Right atrium auricular region (tissue), 2 donors: Measurements from ENCODE around the gene ZBTB40. TPM values are rescaled to one million over a fixed set of nuclear protein-coding genes. Genes with fewer than 3 reads are reported as not detected.

Experiments
- DNase-seq: peaks from one replicate; pipeline ENCODE4 v3.0.0-alpha.2; 2019; ENCODE audit warnings: low spot score
- H3K27ac ChIP-seq, 2 donors: fragments of 200-600 bp; sonication (generic); 1 replicate in 1 of 2; 2 replicates in 1 of 2; pipeline ENCODE4 v1.5.1; 2016 to 2019
- H3K27me3 ChIP-seq, 2 donors: fragments of 200-600 bp; sonication (generic); one replicate each; pipeline versions ENCODE4 v1.5.1 to v1.6.0; 2017 to 2019
- H3K36me3 ChIP-seq: fragments of 200-600 bp; sonication (generic); one replicate; pipeline ENCODE4 v1.5.1; 2016
- H3K4me1 ChIP-seq, 2 donors: fragments of 200-600 bp; sonication (generic); one replicate each; pipeline versions ENCODE4 v1.5.1 to v1.6.0; 2017 to 2019
- H3K4me3 ChIP-seq, 2 donors: fragments of 200-600 bp; sonication (generic); 1 replicate in 1 of 2; 2 replicates in 1 of 2; pipeline ENCODE4 v1.5.1; 2017 to 2019; ENCODE audit warnings: mild to moderate bottlenecking in 1 of 2, moderate library complexity in 1 of 2
- H3K9me3 ChIP-seq, 2 donors: fragments of 200-600 bp; sonication (generic); one replicate each; pipeline ENCODE4 v1.5.1; 2019
- CTCF ChIP-seq, 2 donors: fragments of 200-600 bp; sonication (generic); IDR thresholded peaks; one replicate each; pipeline ENCODE4 v1.5.1; 2019; ENCODE audit warnings: antibody characterized with exemption in 2 of 2
- total RNA-seq, 2 donors: library from RNA; depleted of rRNA; stranded (reverse); fragments of >200 nt; gene quantifications; one replicate each; pipeline ENCODE4 v1.1.0, GENCODE V29; 2016

The ZBTB40 gene
- total RNA-seq, 2 donors from 2014 or later = 10.4 to 12.5 TPM

DNA sequence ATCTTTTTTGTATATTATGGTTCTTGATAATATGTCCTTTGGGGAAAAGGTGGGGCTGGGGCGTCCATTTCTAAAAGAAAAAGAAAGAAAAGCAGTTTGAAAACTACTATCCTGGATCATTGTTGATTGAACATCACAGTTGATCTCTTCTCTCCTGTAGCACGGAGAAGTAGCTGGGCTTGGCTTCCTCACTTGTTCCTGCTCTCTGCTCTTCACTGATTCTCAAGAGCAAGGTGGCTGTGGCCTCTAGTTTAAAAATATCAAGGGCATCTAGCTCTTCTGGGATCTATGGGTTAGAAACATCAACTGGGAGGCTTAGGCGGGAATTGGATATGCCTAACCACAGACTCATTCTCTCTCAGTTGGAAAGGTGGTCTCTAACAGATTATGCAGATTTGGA is 73.6 kb downstream of the ZBTB40 start:
- Histone ChIP-seq H3K4me3 (no peak overlapping the region), H3K27me3 (no peaks in the 10 kb centered on the region), H3K9me3 (no peaks in the 10 kb centered on the region), H3K36me3 (peaks cover 68% of the 10 kb centered on the region), H3K27ac (no peak overlapping the region), H3K4me1 (peaks cover 0 to 6% of the 10 kb centered on the region in 2 donors)
- TF ChIP-seq CTCF (IDR thresholded peaks at IDR 0.05) = no peak
- DNase-seq = no peak

DNA sequence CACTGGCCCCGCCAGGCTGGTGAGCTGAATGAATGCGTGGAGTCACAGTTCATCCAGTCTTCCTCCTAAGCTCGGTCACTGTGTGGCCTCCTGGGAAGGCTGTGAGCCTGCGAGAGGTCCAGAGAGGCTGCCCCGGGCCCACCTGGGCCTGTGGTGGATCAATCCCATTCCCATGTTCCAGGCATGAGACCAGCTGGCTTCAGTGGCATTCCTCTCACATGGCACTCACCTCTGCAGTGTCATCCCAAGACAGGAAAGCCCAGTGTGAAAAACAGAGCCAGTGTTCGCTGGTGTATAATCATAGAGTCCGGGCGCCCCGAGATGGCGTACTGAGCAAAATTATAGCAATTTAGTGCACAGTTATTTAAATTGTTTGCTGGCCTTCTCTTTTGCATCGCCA is 74.0 kb downstream of the ZBTB40 start:
- no peaks in the 10 kb centered on the region for H3K27me3 ChIP-seq
- H3K36me3 ChIP-seq = peaks cover 64% of the 10 kb centered on the region
- no peak overlapping the region for H3K4me3 ChIP-seq
- no peak for TF ChIP-seq CTCF (IDR thresholded peaks at IDR 0.05)
- H3K9me3 ChIP-seq = no peaks in the 10 kb centered on the region
- peaks cover 0 to 11% of the 10 kb centered on the region in 2 donors for H3K4me1 ChIP-seq
- DNase-seq = no peak
- no peak overlapping the region for H3K27ac ChIP-seq

DNA sequence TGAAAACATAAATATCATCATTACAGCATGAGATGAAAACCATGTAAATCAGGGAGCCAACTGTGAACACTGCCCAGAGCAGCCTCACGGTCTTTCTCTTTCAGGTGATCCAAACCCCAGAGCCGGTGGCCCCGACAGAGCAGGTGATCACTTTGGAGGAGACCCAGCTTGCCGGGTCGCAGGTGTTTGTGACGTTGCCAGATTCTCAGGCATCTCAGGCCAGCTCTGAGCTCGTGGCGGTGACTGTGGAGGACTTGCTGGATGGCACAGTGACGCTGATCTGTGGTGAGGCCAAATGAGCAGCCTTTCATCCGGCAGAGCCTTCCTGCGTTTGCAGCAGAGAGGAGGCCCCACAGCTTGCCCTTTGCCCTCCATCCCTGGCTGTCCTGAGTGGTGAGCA is 74.4 kb downstream of the ZBTB40 start:
- no peak for DNase-seq
- Histone ChIP-seq H3K27me3 (no peaks in the 10 kb centered on the region), H3K36me3 (peaks cover 59% of the 10 kb centered on the region), H3K4me3 (no peak overlapping the region), H3K4me1 (peaks cover 0 to 15% of the 10 kb centered on the region in 2 donors), H3K27ac (no peak overlapping the region), H3K9me3 (no peaks in the 10 kb centered on the region)
- TF ChIP-seq CTCF (IDR thresholded peaks at IDR 0.05) = no peak

DNA sequence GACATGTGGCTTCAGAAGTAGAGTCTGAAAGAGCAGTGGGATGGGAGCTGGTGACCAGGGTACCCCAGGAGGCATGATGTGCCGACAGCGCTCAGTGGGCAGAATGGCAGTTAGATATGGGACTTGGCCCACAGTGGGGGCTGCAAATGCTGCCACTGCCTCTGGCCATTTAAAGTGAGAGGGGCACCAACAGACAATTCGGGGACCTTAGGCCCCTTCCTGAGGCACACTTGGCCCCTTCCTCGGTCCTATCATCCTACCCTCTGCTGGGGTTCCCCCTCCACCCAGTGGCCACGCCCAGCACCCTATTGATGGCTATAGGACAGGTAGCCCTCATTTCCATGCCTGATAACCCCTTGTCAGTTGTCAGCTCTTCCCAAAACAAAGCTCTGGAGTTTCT is 75.0 kb downstream of the ZBTB40 start:
- Histone ChIP-seq H3K4me1 (peaks cover 0 to 21% of the 10 kb centered on the region in 2 donors), H3K27ac (no peak overlapping the region), H3K9me3 (no peaks in the 10 kb centered on the region), H3K4me3 (no peak overlapping the region), H3K27me3 (no peaks in the 10 kb centered on the region), H3K36me3 (peaks cover 53% of the 10 kb centered on the region)
- no peak for DNase-seq
- no peak for TF ChIP-seq CTCF (IDR thresholded peaks at IDR 0.05)

DNA sequence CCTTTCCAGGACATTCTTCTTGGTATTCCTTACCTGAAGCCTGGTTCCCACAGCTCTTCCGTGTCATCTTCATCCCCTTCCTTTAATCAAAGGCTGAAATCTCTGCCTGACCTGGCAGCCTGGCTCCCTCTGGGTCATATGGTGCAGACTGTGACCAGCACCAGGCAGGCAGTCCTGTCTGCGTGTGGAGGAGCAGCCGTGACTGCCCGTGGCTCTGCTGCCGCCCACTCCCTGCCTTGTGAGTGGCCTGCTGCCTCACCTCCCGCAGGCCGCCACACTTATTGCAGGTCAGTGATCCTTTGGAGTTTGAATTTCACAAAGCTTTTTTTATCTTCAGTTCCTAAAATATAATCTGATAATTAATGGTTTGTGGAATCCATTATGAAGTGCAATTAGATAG is 75.5 kb downstream of the ZBTB40 start:
- peaks cover 49% of the 10 kb centered on the region for H3K36me3 ChIP-seq
- no peak overlapping the region for H3K27ac ChIP-seq

More for the DNA sequence above, 75.5 kb downstream of the ZBTB40 start:
- peaks cover 0 to 25% of the 10 kb centered on the region in 2 donors for H3K4me1 ChIP-seq
- H3K4me3 ChIP-seq = no peak overlapping the region
- H3K9me3 ChIP-seq = no peaks in the 10 kb centered on the region
- H3K27me3 ChIP-seq = no peaks in the 10 kb centered on the region
- TF ChIP-seq CTCF (IDR thresholded peaks at IDR 0.05) = no peak
- no peak for DNase-seq
